ENCODE data around the gene PHKG2. TPM values are rescaled to one million over a fixed set of nuclear protein-coding genes. Genes with fewer than 3 reads are reported as not detected.

PHKG2 gene
- polyA plus RNA-seq, 1 donor (not counting 4 experiments of a cell fraction or from before 2014, with no cell fraction given): 31.8 TPM

GRCh38 chr16:30728899-30729672, 19.1 kb upstream of the PHKG2 start:
- FAIRE-seq: no peak
- Histone ChIP-seq H3K79me2 (ENCODE audit: control insufficient read depth, insufficient read depth, low read length) (peaks cover 23% of the 10 kb centered on the region), H4K20me1 (ENCODE audit: control insufficient read depth, extremely low read depth, insufficient read depth, low read length) (no peaks in the 10 kb centered on the region), H3K9me3 (ENCODE audit: control insufficient read depth, low read depth, low read length) (no peaks in the 10 kb centered on the region), H3K36me3 (ENCODE audit: control insufficient read depth in 2 of 2, extremely low read depth in 1 of 2, insufficient read depth in 2 of 2, low read length in 2 of 2) (peaks cover 40 to 44% of the 10 kb centered on the region in 2 experiments), H3K4me1 (ENCODE audit: control insufficient read depth, extremely low read depth, insufficient read depth, low read length) (peaks cover 8% of the 10 kb centered on the region), H3K9ac (ENCODE audit: control insufficient read depth, extremely low read depth, insufficient read depth, low read length) (no peak overlapping the region), H3K27me3 (ENCODE audit: control insufficient read depth, extremely low read depth, insufficient read depth, low read length) (no peaks in the 10 kb centered on the region), H3K27ac (ENCODE audit: control insufficient read depth, insufficient read depth, low read length) (no peak overlapping the region), H3K4me2 (ENCODE audit: control insufficient read depth, extremely low read depth, insufficient read depth, low read depth, low read length) (no peak overlapping the region), H3K4me3 (ENCODE audit: control insufficient read depth in 2 of 3, extremely low read depth in 1 of 3, insufficient read depth in 2 of 3, low read depth in 1 of 3, low read length in 3 of 3) (no peak overlapping the region), H2AFZ (ENCODE audit: control insufficient read depth, low read length) (no peak overlapping the region), H3K9me1 (ENCODE audit: control insufficient read depth, extremely low read depth, insufficient read depth, low read length) (no peaks in the 10 kb centered on the region)
- TF ChIP-seq EZH2 (IDR thresholded peaks at IDR 0.05; ENCODE audit: low read length): no peak
- no peak for TF ChIP-seq CTCF (optimal IDR thresholded peaks at IDR 0.05 in 1 of 3, IDR thresholded peaks at IDR 0.05 in 1 of 3, conservative IDR thresholded peaks at IDR 0.05 in 1 of 3; ENCODE audit: extremely low read depth in 1 of 3, insufficient read depth in 2 of 3, low read length in 3 of 3)
- DNase-seq (ENCODE audit: low read depth, low spot score): no peak
- dilution Hi-C loops (cut with MboI; ENCODE audit: extremely low pct_ligation_motif_present, low sequenced_read_pairs): no loop called here

GRCh38 chr16:30731411-30731810, 16.8 kb upstream of the PHKG2 start:
- DNase-seq (ENCODE audit: low read depth, low spot score): no peak

More at GRCh38 chr16:30731411-30731810, 16.8 kb upstream of the PHKG2 start:
- no peak for FAIRE-seq
- Histone ChIP-seq H4K20me1 (ENCODE audit: control insufficient read depth, extremely low read depth, insufficient read depth, low read length) (no peaks in the 10 kb centered on the region), H3K36me3 (ENCODE audit: control insufficient read depth in 2 of 2, extremely low read depth in 1 of 2, insufficient read depth in 2 of 2, low read length in 2 of 2) (peaks cover 35 to 44% of the 10 kb centered on the region in 2 experiments), H3K27me3 (ENCODE audit: control insufficient read depth, extremely low read depth, insufficient read depth, low read length) (no peaks in the 10 kb centered on the region), H2AFZ (ENCODE audit: control insufficient read depth, low read length) (no peak overlapping the region), H3K9ac (ENCODE audit: control insufficient read depth, extremely low read depth, insufficient read depth, low read length) (no peak overlapping the region), H3K27ac (ENCODE audit: control insufficient read depth, insufficient read depth, low read length) (no peak overlapping the region), H3K9me1 (ENCODE audit: control insufficient read depth, extremely low read depth, insufficient read depth, low read length) (no peaks in the 10 kb centered on the region), H3K4me1 (ENCODE audit: control insufficient read depth, extremely low read depth, insufficient read depth, low read length) (peaks cover 8% of the 10 kb centered on the region), H3K9me3 (ENCODE audit: control insufficient read depth, low read depth, low read length) (no peaks in the 10 kb centered on the region), H3K4me2 (ENCODE audit: control insufficient read depth, extremely low read depth, insufficient read depth, low read depth, low read length) (no peak overlapping the region), H3K79me2 (ENCODE audit: control insufficient read depth, insufficient read depth, low read length) (peaks cover 12% of the 10 kb centered on the region), H3K4me3 (ENCODE audit: control insufficient read depth in 2 of 3, extremely low read depth in 1 of 3, insufficient read depth in 2 of 3, low read depth in 1 of 3, low read length in 3 of 3) (no peak overlapping the region)
- TF ChIP-seq CTCF (optimal IDR thresholded peaks at IDR 0.05 in 1 of 3, IDR thresholded peaks at IDR 0.05 in 1 of 3, conservative IDR thresholded peaks at IDR 0.05 in 1 of 3; ENCODE audit: extremely low read depth in 1 of 3, insufficient read depth in 2 of 3, low read length in 3 of 3) (no peak), EZH2 (IDR thresholded peaks at IDR 0.05; ENCODE audit: low read length) (no peak)
- dilution Hi-C loops (cut with MboI; ENCODE audit: extremely low pct_ligation_motif_present, low sequenced_read_pairs): no loop called here

Measured in keratinocyte (primary cell).